ENCODE measurements around the gene HNRNPDL.
A peak's percentile ranks its signal among the peaks of the same experiment; 100 is the strongest.
"Not testable (repeated sequence)": the region's sequence is repeated elsewhere in the genome, so short reads cannot be mapped to it uniquely, and the experiment has no call there.

The HNRNPDL gene

DNA sequence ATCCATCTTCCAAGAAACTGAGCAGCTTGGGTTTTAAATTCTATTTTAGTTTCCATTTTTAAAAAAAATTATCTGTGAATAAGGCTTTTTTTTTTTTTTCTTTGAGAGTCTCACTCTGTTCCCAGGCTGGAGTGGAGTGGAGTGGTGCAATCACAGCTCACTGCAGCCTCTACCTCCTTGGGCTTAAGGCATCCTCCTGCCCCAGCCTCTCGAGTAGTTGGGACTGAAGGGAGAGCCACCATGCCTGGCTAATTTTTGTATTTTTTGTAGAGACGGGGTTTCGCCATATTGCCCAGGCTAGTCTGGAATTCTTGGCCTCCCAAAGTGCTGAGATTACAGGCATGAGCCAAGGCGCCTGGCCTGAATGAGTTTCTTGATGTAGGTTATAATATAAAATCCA, 1.6 kb upstream of the HNRNPDL start:
- DNase-seq: no peak

- no peak for DNase-seq
Observed at GRCh38 chr4:82430964-82431745, 893 bp upstream of the HNRNPDL start.

DNA sequence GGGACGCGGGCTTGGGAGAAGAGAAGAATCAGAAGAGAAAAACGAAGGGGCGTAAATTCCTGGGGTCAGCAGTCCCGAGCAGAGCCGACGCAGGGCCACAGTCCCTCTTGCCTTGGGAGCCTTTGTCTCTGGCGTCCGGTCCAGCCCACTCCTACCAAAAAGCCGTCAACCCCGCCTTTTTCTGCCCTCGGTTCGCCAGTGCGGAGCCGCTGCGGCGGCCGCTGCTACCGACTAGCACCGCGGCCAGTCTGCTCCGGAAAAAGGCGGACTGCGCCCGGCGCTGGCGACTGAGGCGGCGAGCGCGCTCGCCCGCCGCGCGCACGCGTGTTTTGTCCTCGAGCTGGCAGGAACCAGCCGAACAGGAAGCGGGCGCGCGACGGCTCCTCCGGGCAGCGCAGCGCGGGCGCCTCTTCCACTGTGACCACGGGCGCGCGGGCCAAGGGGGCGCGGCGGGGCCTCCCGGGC, 502 bp downstream of the HNRNPDL start:
- peak in 1 of 2 donors; percentile 36 for DNase-seq

GRCh38 chr4:82428969-82429727, 1.1 kb downstream of the HNRNPDL start:
- DNase-seq: peak; percentile 74 to 90

DNA sequence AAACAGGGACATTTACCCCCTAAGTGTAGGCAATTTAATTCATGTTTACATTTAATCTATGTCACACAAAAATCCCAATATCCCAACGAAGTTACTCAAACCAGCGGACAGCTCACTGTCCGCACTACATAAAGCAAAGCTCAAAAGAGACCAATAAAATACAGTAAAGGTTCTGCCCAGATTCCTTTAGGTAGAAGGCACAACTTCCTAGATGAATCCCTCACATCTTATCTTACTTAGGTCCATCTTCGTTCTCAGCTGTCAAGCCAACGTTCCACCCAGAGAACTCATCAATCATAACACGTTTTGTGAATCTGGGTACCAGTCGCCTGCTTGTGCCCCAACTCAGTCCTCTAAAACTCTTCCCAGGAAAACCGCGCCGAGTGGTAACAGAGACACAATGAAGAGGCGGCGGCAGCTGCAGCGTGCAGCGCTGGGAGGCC, 1.7 kb downstream of the HNRNPDL start:
- no peak for DNase-seq

GRCh38 chr4:82425478-82425877, 4.8 kb downstream of the HNRNPDL start:
- DNase-seq: no peak

DNA sequence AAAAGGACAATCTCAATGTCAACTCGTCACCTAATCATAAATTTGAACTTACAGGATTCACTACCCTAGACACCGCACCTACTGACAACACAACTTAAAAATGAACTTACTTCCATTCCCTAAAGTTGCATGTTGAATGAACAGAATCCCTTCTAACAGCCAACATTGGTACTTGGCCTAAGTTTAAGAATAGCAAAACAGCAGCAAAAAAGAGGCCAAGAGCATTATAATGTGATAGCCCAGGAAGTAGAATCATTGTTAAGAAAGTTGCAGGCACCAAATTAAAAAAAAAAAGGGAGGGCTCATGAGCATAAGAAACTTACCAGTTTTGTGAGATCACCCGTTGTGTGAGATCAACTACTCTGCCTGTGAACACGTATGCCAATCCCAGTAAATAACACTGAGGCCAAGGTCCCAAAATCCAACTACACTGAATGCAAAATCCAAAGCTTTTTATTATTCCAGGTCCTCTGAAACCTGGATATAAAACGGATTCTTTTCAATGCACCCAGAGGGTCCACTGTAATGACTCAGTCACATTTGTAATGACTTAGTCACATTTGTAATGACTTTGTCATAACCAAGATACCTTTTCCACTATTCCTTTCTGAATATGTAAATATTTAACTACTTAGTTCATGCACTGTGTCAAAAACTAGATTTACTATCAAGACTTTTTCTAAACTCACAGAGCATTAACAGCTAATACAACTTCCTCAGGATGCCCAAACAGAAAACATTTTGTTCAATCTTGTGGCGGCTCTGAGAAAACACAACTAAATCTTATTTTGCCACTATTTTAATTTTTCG, 6.8 kb downstream of the HNRNPDL start:
- no peak for DNase-seq

DNA sequence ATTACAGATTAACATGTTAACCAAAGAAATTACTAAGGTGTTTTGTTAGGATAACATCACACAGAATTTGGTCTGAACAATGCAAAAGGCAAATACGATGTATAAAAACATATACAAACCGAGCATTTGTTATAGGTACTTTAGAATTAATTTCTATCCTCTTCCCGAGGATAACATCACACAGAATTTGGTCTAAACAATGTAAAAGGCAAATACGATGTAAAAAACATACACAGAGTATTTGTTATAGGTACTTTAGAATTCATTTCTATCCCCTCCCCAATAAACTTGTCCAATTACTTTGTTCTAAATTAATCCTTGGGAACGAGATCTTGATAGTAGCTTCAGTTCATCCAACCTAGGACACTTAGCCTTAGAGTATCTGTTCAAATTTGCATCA, 7.6 kb downstream of the HNRNPDL start:
- DNase-seq: no peak

DNA sequence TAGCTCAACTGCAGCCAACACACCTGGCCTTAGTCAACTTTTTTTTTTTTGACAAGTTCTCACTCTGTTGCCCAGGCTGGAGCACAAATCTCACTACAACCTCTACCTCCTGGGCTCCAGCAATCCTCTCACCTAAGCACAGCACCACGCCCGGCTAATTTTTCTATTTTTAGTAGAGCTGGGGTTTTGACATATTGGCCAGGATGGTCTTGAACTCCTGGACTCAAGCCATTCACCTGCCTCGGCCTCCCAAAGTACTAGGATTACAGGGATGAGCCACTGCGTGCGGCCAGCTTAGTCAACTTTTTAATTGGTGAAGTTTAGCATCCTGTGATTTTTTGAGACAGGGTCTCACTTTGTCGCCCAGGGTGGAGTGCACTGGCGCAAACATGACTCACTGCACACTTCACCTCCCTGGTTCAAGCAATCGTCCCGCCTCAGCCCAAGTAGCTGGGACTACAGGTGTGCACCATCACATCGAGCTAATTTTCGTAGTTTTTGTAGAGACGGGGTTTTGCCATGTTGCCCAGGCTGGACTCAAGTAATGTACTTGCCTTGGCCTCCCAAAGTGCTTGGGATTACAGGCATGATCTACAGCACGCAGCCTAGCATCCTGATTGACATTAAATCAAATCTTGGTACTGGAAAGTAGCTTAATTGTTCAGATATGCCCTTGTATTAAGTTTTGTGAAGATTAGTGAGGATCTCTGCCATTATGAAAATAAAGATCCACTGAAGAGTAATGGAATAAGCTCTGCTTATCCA, 8.3 kb downstream of the HNRNPDL start:
- DNase-seq: no peak

- no peak for DNase-seq
Observed at GRCh38 chr4:82419451-82419850, 10.8 kb downstream of the HNRNPDL start.

DNA sequence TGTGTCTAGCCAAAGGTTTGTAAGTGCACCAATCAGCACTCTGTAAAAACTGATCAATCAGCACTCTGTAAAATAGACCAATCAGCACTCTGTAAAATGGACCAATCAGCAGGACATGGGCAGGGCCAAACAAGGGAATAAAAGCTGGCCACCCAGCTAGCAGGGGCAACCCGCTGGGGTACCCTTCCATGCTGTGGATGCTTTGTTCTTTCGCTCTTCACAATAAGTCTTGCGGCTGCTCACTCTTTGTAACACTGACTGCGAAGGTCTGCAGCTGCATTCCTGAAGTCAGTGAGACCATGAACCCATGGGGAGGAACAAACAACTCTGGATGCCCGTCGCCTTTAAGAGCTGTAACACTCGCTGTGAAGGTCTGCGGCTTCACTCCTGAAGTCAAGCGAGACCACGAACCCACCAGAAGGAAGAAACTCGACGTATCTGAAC, 14.3 kb downstream of the HNRNPDL start:
- no peak for DNase-seq

GRCh38 chr4:82415061-82415460, 15.2 kb downstream of the HNRNPDL start:
- DNase-seq: not testable (repeated sequence)

DNA sequence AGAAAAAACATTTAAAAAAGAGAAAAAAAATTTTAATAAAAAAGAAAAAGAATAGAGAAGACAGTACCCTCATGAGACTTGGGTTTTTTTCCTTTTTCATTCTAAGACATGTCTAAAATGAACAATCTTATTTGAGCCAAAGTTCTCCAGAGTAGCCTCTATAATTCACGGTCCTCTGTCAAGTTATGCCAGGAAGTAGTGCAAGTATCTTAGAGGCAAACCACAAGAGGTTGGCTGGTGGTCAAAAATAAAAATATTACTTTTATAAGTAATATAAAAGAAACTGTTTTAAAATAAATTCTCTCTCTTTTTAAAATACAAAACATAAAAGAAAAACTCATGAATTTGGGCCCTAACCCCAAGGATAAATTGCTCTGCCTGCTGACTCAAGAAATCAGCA, 26.5 kb downstream of the HNRNPDL start:
- no peak for DNase-seq

GRCh38 chr4:82402196-82402775, 28.0 kb downstream of the HNRNPDL start:
- no peak for DNase-seq

DNA sequence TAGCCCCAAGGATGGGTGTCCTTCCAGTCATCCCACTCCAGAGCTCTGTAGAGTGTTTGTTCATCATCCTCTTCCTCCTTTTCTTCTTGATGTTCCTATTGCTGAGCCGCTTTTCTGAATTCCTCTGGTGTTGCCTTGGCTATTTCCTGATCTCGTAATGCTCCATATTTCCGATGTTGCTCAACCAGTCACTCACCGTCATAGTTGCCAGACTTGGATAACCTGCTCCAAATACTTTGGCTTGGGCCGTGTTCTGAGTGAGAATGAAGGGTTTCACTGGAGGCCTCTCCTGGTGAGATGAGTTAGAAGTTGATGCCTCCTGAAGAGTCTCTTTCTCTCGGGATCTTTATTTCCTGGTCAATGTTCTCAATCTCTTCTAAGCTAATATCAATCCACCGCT, 28.7 kb downstream of the HNRNPDL start:
- no peak for DNase-seq

DNA sequence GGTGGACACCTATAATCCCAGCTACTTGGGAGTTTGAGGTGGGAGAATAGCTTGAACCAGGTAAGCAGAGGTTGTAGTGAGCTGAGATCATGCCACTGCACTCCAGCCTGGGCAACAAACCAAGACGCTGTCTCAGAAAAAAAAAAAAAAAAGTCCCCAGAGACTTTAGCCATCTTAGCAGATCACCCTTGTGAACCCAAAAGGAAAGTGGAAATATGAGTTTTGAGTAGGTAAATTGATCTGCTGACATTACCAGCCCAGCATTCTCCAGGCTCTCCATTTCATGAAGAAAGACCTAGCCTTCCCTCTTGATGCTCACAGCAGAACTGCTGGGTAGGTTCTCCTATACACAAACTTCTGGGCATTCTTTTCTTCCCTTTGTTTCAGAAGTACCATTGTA, 32.0 kb downstream of the HNRNPDL start:
- DNase-seq: no peak

DNA sequence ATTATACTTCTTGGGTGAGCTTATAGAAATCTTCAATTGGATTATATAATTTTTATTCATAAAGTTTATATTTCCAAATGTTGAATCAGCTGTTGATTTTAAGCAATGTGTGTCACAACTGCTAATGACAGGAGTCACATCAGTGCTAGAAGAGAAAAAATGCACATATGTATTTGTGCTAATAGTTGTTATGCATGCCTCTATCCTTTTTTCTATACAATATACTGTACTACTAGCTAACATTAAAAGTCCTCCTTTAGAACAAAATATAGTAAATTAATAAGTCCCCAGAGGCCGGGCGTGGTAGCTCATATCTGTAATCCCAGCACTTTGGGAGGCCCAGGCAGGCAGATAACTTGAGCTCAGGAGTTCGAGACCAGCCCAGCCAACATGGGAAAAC, 32.7 kb downstream of the HNRNPDL start:
- no peak for DNase-seq

GRCh38 chr4:82394896-82395295, 35.4 kb downstream of the HNRNPDL start:
- DNase-seq: no peak

- DNase-seq: not testable (repeated sequence)
Observed at GRCh38 chr4:82390061-82390460, 40.2 kb downstream of the HNRNPDL start.

DNA sequence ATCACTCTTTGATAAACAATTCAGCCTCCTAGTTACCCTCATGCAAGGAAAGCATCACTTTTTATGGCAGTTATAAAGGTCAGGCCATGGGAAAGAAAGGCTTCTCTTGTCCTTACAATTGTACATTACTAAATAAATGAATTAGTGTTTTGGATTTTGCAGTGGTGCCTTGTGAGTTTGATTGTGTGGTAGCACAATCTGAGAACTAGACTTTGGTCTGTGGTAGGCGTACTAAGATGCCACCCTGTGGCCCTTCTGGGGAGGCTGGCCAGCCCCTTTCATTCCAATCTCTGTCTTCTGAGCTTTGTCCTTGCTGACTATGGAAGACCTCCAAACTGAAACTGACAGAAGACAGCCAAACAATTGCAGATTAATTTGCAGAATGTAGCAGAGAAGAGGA, 41.9 kb downstream of the HNRNPDL start:
- DNase-seq: no peak

DNA sequence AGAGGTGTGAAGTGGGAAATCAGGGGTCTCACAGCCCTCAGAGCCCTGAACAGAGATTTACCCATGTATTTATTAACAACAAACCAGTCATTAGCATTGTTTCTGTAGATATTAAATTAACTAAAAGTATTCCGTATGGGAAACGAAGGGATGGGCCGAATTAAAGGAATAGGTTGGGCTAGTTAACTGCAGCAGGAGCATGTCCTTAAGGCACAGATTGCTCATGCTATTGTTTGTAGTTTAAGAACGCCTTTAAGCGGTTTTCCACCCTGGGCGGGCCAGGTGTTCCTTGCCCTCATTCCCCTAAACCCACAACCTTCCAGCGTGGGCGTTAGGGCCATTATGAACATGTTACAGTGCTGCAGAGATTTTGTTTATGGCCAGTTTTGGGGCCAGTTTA, 44.0 kb downstream of the HNRNPDL start:
- DNase-seq: not testable (repeated sequence)

- DNase-seq: no peak
Observed at GRCh38 chr4:82382751-82383150, 47.5 kb downstream of the HNRNPDL start.

Measured in bone marrow (tissue), 2 donors.